Panc1 (cell line): Measurements from ENCODE around the gene CADM1.

Experiments
- CTCF ChIP-seq: fragments of 450-650 bp; IDR thresholded peaks from 2 replicates; pipeline ENCODE4 v1.5.1; 2017; ENCODE audit warnings: mild to moderate bottlenecking
- POLR2AphosphoS5 ChIP-seq: IDR thresholded peaks from 2 replicates; pipeline ENCODE4 v1.6.1; 2012; ENCODE audit warnings: mild to moderate bottlenecking, low read depth, low read length, moderate library complexity
- TCF7L2 ChIP-seq: IDR thresholded peaks from 2 replicates; pipeline ENCODE4 v1.6.1; 2011; ENCODE audit warnings: mild to moderate bottlenecking, low read depth, low read length, inconsistent platforms
- TF ChIP-seq, protein P1 (sequence below), 2 experiments: IDR thresholded peaks; 2 replicates each; pipeline ENCODE4 v1.6.1; 2011 to 2012; ENCODE audit warnings: low read depth in 2 of 2, control low read depth in 1 of 2, low read length in 1 of 2, mild to moderate bottlenecking in 1 of 2, moderate library complexity in 1 of 2; ENCODE audit not compliant: insufficient read depth in 1 of 2

DNA sequence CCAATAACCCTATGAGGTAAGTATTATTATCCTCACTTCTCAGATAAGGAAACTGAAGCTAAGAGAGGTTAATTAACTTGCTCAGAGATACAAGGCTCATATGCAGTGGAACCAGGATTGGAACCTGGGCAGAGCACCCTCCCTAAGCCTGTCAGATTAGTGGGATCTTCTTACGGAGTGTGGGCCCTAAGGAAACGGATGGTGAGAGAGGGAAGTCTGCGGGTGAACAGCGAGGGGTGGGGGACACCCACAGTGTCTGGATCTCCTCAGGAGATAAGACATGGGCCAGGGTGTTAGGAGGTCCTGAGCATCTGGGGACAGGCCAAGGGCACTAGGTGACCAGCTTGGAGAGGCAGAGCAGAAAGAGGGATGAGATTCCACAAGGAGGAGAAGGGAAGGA, 376.0 kb downstream of the CADM1 start:
- no peak for TF ChIP-seq CTCF
- TF ChIP-seq POLR2AphosphoS5, result no peak
- no peak for TF ChIP-seq TCF7L2
- TF ChIP-seq, protein P1, sequence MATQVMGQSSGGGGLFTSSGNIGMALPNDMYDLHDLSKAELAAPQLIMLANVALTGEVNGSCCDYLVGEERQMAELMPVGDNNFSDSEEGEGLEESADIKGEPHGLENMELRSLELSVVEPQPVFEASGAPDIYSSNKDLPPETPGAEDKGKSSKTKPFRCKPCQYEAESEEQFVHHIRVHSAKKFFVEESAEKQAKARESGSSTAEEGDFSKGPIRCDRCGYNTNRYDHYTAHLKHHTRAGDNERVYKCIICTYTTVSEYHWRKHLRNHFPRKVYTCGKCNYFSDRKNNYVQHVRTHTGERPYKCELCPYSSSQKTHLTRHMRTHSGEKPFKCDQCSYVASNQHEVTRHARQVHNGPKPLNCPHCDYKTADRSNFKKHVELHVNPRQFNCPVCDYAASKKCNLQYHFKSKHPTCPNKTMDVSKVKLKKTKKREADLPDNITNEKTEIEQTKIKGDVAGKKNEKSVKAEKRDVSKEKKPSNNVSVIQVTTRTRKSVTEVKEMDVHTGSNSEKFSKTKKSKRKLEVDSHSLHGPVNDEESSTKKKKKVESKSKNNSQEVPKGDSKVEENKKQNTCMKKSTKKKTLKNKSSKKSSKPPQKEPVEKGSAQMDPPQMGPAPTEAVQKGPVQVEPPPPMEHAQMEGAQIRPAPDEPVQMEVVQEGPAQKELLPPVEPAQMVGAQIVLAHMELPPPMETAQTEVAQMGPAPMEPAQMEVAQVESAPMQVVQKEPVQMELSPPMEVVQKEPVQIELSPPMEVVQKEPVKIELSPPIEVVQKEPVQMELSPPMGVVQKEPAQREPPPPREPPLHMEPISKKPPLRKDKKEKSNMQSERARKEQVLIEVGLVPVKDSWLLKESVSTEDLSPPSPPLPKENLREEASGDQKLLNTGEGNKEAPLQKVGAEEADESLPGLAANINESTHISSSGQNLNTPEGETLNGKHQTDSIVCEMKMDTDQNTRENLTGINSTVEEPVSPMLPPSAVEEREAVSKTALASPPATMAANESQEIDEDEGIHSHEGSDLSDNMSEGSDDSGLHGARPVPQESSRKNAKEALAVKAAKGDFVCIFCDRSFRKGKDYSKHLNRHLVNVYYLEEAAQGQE (IDR thresholded peaks at IDR 0.05; ENCODE audit: insufficient read depth in 1 of 2, low read depth in 2 of 2, low read length in 1 of 2), result no peak
